ENCODE measurements around the gene EVPLL.
A peak's percentile ranks its signal among the peaks of the same experiment; 100 is the strongest.
"Not testable (repeated sequence)": the region's sequence is repeated elsewhere in the genome, so short reads cannot be mapped to it uniquely, and the experiment has no call there.

The EVPLL gene

GRCh38 chr17:18377437-18378204, at the start of gene EVPLL:
TSS of gene EVPLL (plus strand) at chr17:18377778. CDS start at chr17:18380938, 3,160 bp downstream.
- DNase-seq (ENCODE audit: low read depth) = no peak

DNA sequence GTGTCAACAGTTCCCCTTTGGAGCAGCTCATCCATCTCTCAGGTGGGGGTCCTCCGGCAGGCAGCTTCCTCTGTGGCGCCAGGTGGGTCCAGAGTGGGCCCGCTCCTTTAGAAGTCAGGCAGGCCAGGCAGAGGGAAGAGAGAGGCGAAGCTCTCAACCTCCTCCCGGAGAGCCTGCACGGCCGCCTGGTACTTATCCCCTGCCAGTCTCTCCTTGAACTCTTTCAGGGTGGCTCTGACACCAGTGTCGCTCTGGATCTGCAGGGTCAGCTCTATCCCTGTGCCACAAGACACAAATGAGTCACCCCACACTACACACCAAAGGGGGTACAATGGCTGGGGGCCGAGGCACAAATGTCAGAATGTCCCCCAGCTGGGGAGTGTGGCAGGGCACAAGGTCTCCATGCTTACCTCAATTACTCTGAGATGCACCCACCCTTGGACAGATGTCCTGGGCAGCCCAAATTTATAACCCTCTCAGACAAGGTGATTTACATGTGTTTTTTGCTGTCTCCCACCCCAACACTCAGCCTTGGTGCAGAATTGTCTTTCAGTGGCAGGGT, 48.9 kb upstream of the EVPLL start:
- no peak for DNase-seq (ENCODE audit: low read depth)

GRCh38 chr17:18331879-18332278, 45.7 kb upstream of the EVPLL start:
- DNase-seq (ENCODE audit: low read depth) = no peak

DNA sequence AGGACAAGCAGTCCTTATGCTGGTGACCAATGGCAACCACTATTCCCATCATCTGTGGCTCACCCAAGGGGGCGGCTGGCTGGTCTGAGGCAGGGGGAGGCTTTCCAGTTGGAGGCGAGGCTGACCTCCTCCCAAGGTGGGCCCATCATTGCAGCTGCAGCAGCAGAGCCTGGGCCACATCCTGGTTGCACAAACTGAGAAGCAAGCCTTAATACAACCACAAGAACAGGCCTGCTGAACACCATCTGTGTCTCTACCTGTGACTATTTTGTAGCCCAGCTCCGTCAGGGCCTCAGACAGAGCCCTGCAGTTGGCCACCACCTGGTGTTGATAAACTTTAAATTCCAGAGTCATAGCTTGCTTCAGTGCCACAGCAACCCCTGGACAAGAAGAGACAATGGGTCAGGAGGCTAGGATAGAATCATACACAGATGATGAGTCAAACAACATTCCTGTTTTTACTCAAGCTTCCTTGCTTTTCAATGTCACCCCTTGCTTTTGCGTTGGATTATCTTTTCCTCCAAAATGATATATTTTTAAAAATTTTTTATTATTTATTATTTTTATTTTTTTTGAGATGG, 44.6 kb upstream of the EVPLL start:
- DNase-seq (ENCODE audit: low read depth) = no peak

DNA sequence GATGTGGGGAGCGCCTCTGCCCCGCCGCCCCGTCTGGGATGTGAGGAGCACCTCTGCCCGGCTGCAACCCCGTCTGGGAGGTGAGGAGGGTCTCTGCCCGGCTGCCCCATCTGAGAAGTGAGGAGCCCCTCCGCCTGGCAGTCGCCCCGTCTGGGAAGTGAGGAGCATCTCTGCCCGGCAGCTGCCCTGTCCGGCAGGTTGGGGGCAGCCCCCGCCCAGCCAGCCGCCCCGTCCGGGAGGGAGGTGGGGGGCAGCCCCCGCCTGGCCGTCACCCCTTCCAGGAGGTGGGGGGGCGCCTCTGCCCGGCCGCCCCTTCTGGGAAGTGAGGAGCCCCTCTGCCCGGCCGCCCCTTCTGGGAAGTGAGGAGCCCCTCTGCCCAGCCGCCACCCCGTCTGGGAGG, 39.4 kb upstream of the EVPLL start:
- not testable (repeated sequence) for DNase-seq (ENCODE audit: low read depth)

- no peak for DNase-seq (ENCODE audit: low read depth)
Measured at GRCh38 chr17:18339933-18340332, 37.6 kb upstream of the EVPLL start.

DNA sequence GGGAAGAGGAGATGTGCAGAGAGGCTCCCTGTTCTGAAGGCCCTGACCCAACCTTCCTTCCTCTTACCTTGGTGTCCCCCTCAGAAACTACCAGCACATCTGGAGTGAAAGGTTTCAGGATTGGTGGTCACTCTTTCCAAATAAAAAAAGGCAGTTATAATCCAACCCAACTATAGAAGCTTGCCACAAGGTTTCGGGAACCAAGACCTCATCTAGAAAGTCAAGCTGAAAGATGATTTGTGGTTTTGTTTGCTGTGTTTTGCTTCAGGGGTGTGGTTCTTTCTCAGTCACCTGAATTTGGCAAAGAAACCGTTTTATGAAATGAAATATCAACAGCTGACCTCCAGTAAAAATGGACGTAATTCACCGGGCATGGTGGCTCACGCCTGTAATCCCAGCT, 33.6 kb upstream of the EVPLL start:
- no peak for DNase-seq (ENCODE audit: low read depth)

DNA sequence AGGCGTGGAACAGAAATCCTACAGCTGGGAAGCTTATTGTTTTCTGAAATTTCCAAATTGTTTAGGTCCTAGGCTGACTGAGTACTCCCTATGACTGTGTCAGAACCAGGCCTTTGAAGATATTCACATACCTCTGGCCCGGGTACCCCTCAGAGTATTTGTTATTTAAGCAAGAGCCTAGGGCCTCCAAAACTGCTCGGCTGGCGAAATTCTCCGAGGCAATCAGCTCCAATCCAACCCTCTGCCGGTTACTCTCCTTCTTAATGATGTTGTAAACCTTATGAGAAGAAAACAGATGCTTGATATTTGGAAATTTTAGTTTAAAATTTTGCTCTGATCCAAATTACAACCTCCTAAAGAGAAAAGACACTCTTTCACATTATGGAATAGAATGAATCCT, 24.0 kb upstream of the EVPLL start:
- DNase-seq (ENCODE audit: low read depth) = no peak

GRCh38 chr17:18356624-18357023, 21.0 kb upstream of the EVPLL start:
- no peak for DNase-seq (ENCODE audit: low read depth)

GRCh38 chr17:18360518-18360917, 17.1 kb upstream of the EVPLL start:
- DNase-seq (ENCODE audit: low read depth) = no peak

DNA sequence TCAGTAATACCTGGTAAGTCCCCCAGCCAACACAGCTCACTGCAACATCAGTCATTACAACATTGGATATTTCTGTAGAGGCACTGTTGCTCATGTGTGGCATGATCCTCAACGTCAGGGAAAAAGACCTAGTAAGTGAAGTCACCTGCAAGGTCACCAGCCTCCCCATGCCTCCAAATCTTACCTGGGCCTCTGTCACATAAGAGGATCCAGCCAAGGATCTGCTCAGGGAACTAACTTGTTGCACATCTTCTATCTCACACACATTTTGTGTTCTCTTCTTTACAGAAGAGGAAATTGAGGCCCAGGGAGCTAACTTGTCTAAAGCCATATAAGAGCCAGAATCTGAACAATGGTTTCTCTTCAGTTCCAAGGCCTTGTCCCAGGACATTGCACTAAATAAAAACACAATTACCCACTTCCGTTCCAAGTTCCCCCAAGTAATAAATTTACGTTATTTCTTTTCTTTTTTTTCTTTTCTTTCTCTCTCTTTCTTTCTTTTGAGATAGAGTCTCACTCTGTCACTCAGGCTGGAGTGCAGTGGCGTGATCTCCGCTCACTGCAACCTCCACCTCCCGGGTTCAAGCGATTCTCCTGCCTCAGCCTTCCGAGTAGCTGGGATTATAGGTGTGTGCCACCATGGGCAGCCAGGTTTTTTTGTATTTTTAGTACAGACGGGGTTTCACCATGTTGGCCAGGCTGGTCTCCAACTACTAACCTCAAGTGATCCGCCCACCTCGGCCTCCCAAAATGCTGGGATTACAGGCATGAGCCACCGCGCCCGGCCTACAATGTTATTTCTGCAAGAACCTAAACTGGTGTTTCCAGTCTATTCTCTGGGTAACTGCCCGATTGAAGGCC, 15.5 kb upstream of the EVPLL start:
- no peak for DNase-seq (ENCODE audit: low read depth)

DNA sequence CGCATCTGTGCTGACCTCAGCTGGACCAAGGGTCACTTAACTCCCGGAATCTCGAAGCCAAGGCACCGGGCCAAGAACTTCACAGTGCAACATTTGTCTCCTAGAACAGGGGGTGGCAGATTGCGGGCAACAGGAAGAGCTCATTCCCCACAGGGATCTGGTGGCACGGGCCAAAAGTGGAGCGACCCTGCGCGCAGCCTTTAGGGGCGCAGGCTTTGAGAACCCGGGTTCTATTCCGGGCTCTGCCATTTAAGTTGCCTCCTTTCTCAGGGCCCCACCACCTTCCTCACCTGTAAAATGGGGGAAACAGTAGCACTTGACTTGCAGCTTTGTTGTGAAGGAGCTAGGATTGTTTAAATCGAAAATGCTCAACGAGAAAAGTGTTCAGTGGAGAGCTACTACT, 14.9 kb upstream of the EVPLL start:
- no peak for DNase-seq (ENCODE audit: low read depth)

GRCh38 chr17:18363101-18364049, 14.2 kb upstream of the EVPLL start, which contains the start of gene SHMT1:
TSS of gene SHMT1 (minus strand) at chr17:18363550. CDS start at chr17:18355981, 7,569 bp downstream.
- DNase-seq (ENCODE audit: low read depth) = peak; percentile 75

DNA sequence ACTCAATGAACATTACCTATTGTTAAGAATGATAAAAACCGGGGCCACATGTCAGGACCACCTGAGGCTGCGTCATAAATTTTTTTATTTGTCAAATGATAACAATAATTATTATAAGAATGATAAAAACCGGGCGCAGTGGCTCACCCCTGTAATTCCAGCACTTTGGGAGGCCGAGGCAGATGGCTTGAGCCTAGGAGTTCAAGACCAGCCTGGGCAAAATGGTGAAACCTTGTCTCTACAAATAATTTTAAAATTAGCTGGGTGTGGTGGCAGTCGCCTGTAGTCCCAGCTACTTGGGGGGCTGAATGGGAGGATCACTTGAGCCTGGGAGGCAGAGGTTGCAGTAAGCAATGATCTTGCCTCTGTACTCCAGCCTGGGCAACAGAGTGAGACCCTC, 13.4 kb upstream of the EVPLL start:
- DNase-seq (ENCODE audit: low read depth) = no peak

DNA sequence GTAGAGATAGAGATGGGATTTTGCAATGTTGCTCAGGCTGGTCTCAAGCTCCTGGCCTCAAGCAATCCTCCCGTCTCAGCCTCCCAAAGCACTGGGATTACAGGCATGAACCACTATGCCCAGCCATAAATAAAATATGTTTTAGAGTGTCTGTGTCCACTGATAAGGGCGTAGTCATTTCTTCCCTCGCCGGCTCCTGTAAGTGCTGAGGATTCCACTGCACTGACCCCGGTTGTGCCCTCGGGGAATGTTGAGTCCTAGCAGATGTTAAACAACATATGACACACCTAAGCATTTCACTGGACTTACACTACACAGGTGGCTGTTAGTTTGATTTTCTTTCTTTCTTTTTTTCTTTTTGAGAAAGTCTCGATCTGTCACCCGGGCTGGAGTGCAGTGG, 8.6 kb upstream of the EVPLL start:
- no peak for DNase-seq (ENCODE audit: low read depth)

DNA sequence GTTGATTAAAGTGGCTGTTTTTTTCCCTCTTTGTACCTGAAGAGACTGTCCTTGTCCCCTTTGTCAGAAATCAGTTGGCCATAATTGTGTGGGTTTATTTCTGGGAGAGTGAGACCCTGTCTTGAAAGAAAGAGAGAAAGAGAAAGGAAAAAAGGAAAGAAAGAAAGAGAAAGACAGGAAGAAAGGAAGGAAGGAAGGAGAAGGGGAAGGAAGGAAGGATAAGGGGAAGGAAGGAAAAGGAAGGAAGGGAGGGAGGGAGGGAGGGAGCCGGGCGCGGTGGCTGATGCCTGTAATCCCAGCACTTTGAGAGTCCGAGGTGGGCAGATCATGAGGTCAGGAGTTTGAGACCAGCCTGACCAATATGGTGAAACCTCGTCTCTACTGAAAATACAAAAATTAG, 6.8 kb upstream of the EVPLL start:
- no peak for DNase-seq (ENCODE audit: low read depth)

GRCh38 chr17:18371455-18371854, 6.1 kb upstream of the EVPLL start:
- no peak for DNase-seq (ENCODE audit: low read depth)

DNA sequence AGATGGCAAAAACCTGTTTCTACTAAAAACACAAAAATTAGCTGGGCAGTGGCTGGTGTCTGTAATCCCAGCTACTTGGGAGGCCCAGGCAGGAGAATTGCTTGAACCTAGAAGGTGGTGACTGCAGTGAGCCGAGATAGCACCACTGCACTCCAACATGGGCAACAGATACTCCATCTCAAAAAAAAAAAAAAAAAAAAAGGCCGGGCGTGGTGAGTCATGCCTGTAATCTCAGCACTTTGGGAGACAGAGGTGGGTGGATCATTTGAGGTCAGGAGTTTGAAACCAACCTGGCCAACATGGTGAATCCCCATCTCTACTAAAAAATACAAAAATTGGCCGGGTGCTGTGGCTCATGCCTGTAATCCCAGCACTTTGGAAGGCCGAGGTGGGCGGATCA, 4.4 kb upstream of the EVPLL start:
- DNase-seq (ENCODE audit: low read depth) = not testable (repeated sequence)

DNA sequence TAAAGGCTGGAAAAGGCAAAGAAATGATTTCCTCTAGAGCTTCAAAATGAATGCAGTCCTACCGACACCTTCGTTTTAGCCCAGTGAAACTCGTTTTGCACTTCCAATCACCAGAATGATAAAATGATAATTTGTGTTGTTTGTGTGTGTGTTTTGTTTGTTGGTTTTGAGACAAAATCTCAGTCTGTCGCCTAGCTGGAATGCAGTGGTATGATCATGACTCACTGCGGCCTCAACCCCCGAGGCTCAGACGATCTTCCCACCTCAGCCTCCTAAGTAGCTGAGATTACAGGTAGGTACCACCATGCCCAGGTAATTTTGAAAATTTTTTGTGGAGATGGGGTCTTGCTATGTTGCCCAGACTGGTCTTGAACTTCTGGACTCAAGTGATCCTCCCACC, 3.4 kb upstream of the EVPLL start:
- DNase-seq (ENCODE audit: low read depth) = no peak

- DNase-seq (ENCODE audit: low read depth) = no peak
Measured at GRCh38 chr17:18378205-18378505, 577 bp downstream of the EVPLL start.

DNA sequence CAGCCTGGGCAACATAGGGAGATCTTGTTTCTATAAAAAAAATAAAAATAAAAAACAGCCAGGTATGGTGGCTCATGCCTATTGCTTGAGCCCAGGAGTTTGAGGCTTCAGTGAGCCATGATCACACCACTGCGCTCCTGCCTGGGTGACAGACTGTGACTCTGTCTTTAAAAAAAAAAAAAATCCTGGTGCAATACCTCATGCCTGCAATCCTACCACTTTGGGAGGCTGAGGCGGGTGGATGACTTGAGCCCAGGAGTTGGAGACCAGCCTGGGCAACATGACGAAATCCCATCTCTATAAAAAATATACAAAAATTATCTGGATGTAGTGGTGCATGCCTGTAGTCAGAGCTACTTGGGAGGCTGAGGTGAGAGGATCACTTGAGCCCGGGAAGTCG, 1.0 kb downstream of the EVPLL start:
- not testable (repeated sequence) for DNase-seq (ENCODE audit: low read depth)
